OCI-LY3 (cell line): ENCODE data around the gene PON3.

ENCODE experiments used
- H2AFZ ChIP-seq: fragments of 200-600, 300-600 bp; shearing (Covaris generic); 2 replicates; pipeline ENCODE4 v1.6.0; 2014; ENCODE audit warnings: antibody characterized with exemption, low read depth, low read length
- H3K27ac ChIP-seq: fragments of 200-600, 300-600 bp; sonication (generic); 2 replicates; pipeline ENCODE4 v1.5.1; 2014; ENCODE audit warnings: mild to moderate bottlenecking, low read length, moderate library complexity, mixed read lengths
- H3K27me3 ChIP-seq: fragments of 200-600, 300-600 bp; sonication (generic); 2 replicates; pipeline ENCODE4 v1.6.1; 2014; ENCODE audit warnings: low read depth, low read length, mixed read lengths
- H3K36me3 ChIP-seq: fragments of 200-600, 300-600 bp; sonication (generic); replicated peaks from 2 replicates; pipeline ENCODE3; 2014; ENCODE audit warnings: low read depth, low read length, mixed read lengths
- H3K4me1 ChIP-seq: fragments of 300-600, 200-600 bp; sonication (generic); 2 replicates; pipeline ENCODE4 v1.6.1; 2014; ENCODE audit warnings: low read length, mixed read lengths
- H3K4me2 ChIP-seq: fragments of 200-600, 300-600 bp; sonication (generic); 2 replicates; pipeline ENCODE4 v1.6.1; 2014; ENCODE audit warnings: low read length, mixed read lengths
- H3K4me3 ChIP-seq: fragments of 300-600, 200-600 bp; sonication (generic); 2 replicates; pipeline ENCODE4 v1.5.1; 2014; ENCODE audit warnings: antibody characterized with exemption, mild to moderate bottlenecking, low read length, moderate library complexity
- H3K79me2 ChIP-seq: fragments of 300-600, 200-600 bp; shearing (Covaris generic); 2 replicates; pipeline ENCODE4 v1.6.1; 2014; ENCODE audit warnings: mild to moderate bottlenecking, low read length, mixed read lengths
- H3K9ac ChIP-seq: fragments of 300-600, 200-600 bp; shearing (Covaris generic); 2 replicates; pipeline ENCODE4 v1.6.0; 2014; ENCODE audit warnings: mild to moderate bottlenecking, low read length, moderate library complexity
- H3K9me3 ChIP-seq: fragments of 200-600, 300-600 bp; shearing (Covaris generic); 2 replicates; pipeline ENCODE4 v1.6.1; 2014; ENCODE audit warnings: low read length, mixed read lengths; ENCODE audit not compliant: insufficient read depth
- H4K20me1 ChIP-seq: fragments of 200-600, 300-600 bp; sonication (generic); 2 replicates; pipeline ENCODE4 v1.6.1; 2016; ENCODE audit warnings: low read length, mixed read lengths; ENCODE audit not compliant: insufficient read depth
- CTCF ChIP-seq: fragments of 200-600, 300-600 bp; sonication (generic); IDR thresholded peaks from 2 replicates; pipeline ENCODE4 v1.5.1; 2014; ENCODE audit warnings: antibody characterized with exemption, low read length, low read depth
- EZH2phosphoT487 ChIP-seq: fragments of 200-600 bp; shearing (Covaris generic); IDR thresholded peaks from 2 replicates; pipeline ENCODE4 v1.6.1; 2018; ENCODE audit warnings: antibody characterized with exemption, mixed run types, low read depth

Gene PON3

GRCh38 chr7:95342029-95342428, 54.1 kb downstream of the PON3 start:
- H3K27me3 ChIP-seq = no peaks in the 10 kb centered on the region
- H3K4me1 ChIP-seq = peaks cover 5% of the 10 kb centered on the region; the same call in 1 of the 2 replicates
- no peaks in the 10 kb centered on the region for H3K36me3 ChIP-seq
- no peak overlapping the region for H2AFZ ChIP-seq
- no peak overlapping the region for H3K27ac ChIP-seq
- H3K4me3 ChIP-seq = no peak overlapping the region
- no peak overlapping the region for H3K4me2 ChIP-seq
- TF ChIP-seq EZH2phosphoT487 (no peak), CTCF (no peak)
- no peak overlapping the region for H3K9ac ChIP-seq
- H4K20me1 ChIP-seq = no peaks in the 10 kb centered on the region
- H3K79me2 ChIP-seq = no peaks in the 10 kb centered on the region
- no peaks in the 10 kb centered on the region for H3K9me3 ChIP-seq

GRCh38 chr7:95340491-95340890, 55.7 kb downstream of the PON3 start:
- Histone ChIP-seq H3K36me3 (no peaks in the 10 kb centered on the region), H2AFZ (no peak overlapping the region), H3K79me2 (no peaks in the 10 kb centered on the region), H3K9me3 (no peaks in the 10 kb centered on the region), H3K4me3 (no peak overlapping the region), H3K27me3 (no peaks in the 10 kb centered on the region), H3K27ac (no peak overlapping the region), H3K4me2 (no peak overlapping the region), H4K20me1 (no peaks in the 10 kb centered on the region), H3K9ac (no peak overlapping the region), H3K4me1 (peaks cover 5% of the 10 kb centered on the region; the same call in 1 of the 2 replicates)
- TF ChIP-seq EZH2phosphoT487 (no peak), CTCF (no peak)

GRCh38 chr7:95338832-95339231, 57.3 kb downstream of the PON3 start:
- H3K9me3 ChIP-seq = no peaks in the 10 kb centered on the region
- no peak for TF ChIP-seq EZH2phosphoT487
- no peak for TF ChIP-seq CTCF
- H4K20me1 ChIP-seq = no peaks in the 10 kb centered on the region
- no peak overlapping the region for H3K9ac ChIP-seq
- H3K4me2 ChIP-seq = no peak overlapping the region
- H3K36me3 ChIP-seq = no peaks in the 10 kb centered on the region
- H3K27me3 ChIP-seq = no peaks in the 10 kb centered on the region
- no peak overlapping the region for H3K4me3 ChIP-seq
- no peak overlapping the region for H3K27ac ChIP-seq
- no peak overlapping the region for H2AFZ ChIP-seq
- H3K79me2 ChIP-seq = no peaks in the 10 kb centered on the region
- peaks cover 5% of the 10 kb centered on the region; the same call in 1 of the 2 replicates for H3K4me1 ChIP-seq

- Histone ChIP-seq H3K4me3 (no peak overlapping the region), H3K4me2 (no peak overlapping the region), H3K36me3 (no peaks in the 10 kb centered on the region), H3K9ac (no peak overlapping the region), H3K27ac (no peak overlapping the region), H3K27me3 (no peaks in the 10 kb centered on the region), H3K9me3 (no peaks in the 10 kb centered on the region), H3K79me2 (no peaks in the 10 kb centered on the region), H3K4me1 (peaks cover 16% of the 10 kb centered on the region), H2AFZ (no peak overlapping the region), H4K20me1 (no peaks in the 10 kb centered on the region)
- TF ChIP-seq CTCF (no peak), EZH2phosphoT487 (no peak)
Measured at GRCh38 chr7:95335093-95335492, 61.1 kb downstream of the PON3 start.
